GM13977 (cell line): ENCODE data around the gene HGFAC.

Source experiments
- DNase-seq: peaks from one replicate; pipeline ENCODE4 v3.0.0; 2012; ENCODE audit warnings: low spot score
- CTCF ChIP-seq: IDR thresholded peaks from 2 replicates; pipeline ENCODE4 v1.5.1; 2012; ENCODE audit warnings: mild to moderate bottlenecking, control low read depth; ENCODE audit not compliant: insufficient read depth; ENCODE audit errors: extremely low read depth, missing control alignments
- in situ Hi-C: fragments of 300-500 bp; cut with MboI; formaldehyde crosslinking; loops from one replicate; pipeline ENCODE4 v1.12.0; 2022; ENCODE audit warnings: low sequenced_read_pairs, low pct_unique_long_range_greater_than_20kb, mixed read lengths, inconsistent platforms; ENCODE audit not compliant: unreplicated experiment

HGFAC gene

GRCh38 chr4:3481113-3481531 lies 39.4 kb downstream of the HGFAC start:
- no peak for TF ChIP-seq CTCF
- no peak for DNase-seq
- in situ Hi-C loops, result no loop called here

GRCh38 chr4:3481783-3482393 lies 40.1 kb downstream of the HGFAC start:
- in situ Hi-C loops, result no loop called here
- no peak for DNase-seq
- TF ChIP-seq CTCF, result no peak

DNA sequence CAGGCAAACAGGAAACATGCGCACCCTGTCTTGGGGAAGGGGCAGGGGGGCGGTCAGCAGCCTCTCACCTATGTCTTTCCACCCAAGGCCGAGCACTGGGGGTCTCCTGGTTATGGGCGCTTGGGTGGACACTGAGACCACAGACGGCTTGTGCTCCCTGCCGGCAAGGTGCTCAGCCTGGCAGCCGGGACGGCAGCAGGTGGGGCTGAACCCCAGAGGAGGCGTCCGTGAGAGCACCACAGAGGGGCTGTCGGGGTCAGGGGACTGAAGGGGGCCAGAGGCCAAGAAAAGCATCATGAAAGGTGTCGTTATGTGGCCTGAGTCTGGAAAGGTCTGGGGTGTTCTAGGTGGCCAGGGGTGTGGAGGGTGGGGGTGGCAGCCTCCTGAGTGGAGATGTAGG lies 40.9 kb downstream of the HGFAC start:
- in situ Hi-C loops, result no loop called here
- no peak for DNase-seq
- no peak for TF ChIP-seq CTCF

DNA sequence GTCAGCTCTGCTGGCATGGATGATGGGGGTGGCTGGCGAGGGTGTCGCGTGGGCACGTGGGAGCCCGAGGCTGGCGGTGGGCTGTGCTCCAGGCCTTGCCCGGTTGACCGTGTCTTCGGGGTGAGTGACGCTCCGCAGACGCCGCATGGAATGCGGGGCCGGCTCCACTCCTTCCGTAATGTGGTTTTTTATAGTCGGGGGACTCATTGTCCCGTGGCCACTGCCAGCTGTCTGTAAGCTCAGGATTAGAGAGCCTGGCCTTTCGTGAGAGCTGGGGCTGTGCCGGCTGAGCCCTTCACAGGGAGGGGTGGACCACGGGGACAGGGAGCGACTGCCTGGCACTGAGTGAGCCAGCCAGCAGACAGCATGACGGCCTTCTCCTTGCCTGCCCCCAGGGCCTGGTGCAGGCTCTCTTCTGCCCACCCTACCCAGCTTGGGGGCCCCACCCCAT lies 41.7 kb downstream of the HGFAC start:
- no peak for TF ChIP-seq CTCF
- no peak for DNase-seq
- in situ Hi-C loops, result no loop called here

DNA sequence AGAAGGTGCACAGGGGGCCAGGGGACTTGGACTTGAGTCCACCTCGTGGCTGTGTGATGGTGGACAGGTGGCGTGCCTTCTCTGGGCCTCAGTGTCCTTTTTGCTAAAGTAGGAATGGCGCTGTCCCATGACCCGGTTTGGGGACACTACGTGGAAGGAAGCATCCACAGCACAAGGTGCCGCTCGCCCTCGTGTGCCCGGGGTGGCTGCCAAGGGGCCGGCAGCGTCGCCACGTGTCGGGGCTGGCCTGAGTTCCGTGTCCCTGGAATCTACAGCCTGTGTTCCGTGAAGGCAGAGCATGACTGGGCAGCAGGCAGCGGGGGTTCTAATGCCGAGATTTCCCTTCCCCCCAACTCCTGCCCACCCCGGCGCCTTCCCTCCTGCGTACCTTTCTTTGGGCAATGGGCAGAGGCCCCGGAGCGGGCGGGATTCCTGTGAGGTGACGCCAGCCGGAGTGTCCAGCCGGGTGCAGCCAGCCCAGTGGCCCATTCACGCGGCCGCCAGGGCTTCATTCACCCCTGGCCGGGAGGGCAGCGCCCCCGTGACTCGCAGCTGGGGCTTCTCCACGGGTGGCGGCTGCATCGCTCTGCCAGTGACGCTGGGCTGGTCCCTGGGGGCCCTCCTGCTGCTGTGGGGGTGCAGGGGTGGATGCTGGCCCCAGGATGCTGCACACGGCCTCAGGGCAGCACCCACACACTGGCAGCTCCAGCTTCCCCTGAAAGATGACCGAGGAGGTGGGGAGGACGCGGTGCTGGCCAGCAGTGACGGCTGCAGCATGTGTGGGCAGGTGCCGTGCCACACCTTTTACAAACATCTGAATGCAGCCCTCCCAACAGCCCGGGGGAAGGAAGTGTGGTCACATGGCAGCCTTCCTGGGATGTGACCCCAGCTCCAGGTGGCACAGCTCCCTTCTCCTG lies 42.5 kb downstream of the HGFAC start:
- no peak for TF ChIP-seq CTCF
- in situ Hi-C loops, result no loop called here
- DNase-seq, result no peak

DNA sequence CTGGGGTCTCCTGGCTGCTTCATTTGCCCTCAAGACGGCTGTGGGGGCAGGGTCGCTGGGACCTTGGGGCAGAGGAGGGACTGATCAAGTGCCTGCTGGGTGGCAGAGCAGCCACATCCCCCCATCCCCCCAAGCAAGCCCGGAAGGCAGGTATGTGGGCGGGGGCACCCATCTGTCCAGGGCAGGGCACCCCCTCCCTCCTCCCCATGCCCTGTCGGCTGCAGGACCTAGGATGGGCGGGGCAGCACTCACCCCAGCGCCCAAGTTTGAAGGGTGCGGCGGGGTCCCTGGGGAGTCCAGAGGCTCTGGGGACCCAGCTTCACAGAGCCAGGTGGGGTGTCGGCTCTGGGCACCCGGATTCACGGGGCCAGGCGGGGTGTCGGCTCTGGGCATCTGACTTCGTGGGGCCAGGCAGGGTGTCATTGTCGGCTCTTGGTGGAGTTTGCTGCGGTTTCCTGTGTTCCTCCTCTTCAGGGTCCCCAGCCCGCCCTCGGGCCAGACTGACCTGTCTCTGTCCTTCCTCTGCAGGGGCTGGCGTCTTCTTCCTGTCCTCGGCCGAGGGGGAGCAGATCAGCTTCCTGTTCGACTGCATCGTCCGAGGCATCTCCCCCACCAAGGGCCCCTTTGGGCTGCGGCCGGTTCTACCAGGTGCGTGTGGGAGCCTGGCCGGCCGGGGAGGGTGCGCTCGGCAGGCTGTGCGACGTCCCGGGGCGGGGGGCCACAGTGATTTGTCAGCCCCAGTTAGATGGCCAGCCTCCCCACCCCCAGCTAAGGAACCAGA lies 43.4 kb downstream of the HGFAC start:
- in situ Hi-C loops, result no loop called here
- TF ChIP-seq CTCF, result no peak
- no peak for DNase-seq
